ENCODE results near the gene RNASE13.
"Not testable (repeated sequence)": the region's sequence is repeated elsewhere in the genome, so short reads cannot be mapped to it uniquely, and the experiment has no call there.

RNASE13 gene

DNA sequence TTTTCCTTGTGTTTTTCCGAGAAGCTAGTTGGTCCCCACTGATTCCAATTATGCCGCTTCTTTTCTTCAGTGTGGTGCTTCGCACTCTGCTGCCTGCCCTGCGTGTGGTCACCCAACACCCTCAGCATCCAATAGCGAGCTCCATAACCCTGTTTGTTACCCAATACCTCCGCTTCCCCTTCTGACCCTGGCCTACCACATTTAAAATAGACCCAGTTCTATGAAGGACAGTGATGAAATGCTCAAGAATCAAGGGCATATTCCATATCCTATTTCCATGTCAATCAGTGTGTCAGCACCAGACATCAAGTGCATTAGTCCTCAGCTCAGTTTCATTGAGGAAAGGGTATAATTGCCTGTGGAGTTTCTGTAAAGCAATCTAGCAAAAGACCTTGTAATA is 19.3 kb downstream of the RNASE13 start:
- Histone ChIP-seq H3K4me3 (ENCODE audit: low read depth in 1 of 5, low read length in 5 of 5) (no peak overlapping the region), H3K9me3 (ENCODE audit: control insufficient read depth in 5 of 5, low read length in 5 of 5) (no peaks in the 10 kb centered on the region), H3K27ac (ENCODE audit: low read depth, low read length) (no peak overlapping the region), H3K4me1 (ENCODE audit: control insufficient read depth in 5 of 5, insufficient read depth in 5 of 5, low read length in 5 of 5) (peaks cover 3 to 7% (median 4%) of the 10 kb centered on the region in 5 donors), H3K27me3 (ENCODE audit: control insufficient read depth in 5 of 5, insufficient read depth in 4 of 5, low read length in 5 of 5) (no peaks in the 10 kb centered on the region), H3K36me3 (ENCODE audit: control insufficient read depth in 5 of 5, insufficient read depth in 5 of 5, low read length in 5 of 5) (peaks cover 5 to 39% (median 35%) of the 10 kb centered on the region in 5 donors), H3K9ac (ENCODE audit: low read length in 5 of 5) (peak overlapping the region in 1 of 5 donors; percentile 31)

DNA sequence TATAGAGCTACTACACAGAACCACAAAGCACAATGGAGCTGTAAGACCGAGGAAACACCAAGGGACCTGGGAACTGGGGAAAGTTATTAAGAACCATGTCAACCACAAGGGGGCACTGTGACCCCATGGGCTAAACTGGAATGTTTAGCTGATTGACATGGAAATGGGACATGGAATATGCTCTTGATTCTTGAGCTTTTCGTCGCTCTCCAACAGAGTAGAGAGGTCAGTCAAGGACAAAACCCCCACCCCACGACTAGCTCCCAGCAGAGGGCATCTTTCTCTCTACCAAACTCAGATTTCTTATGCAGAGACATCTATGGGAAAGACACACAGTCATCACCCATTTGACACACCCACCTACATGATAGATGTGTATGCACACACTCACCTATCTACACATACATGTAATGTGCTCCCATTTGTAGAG is 19.8 kb downstream of the RNASE13 start:
- no peak overlapping the region for H3K9ac ChIP-seq (ENCODE audit: low read length in 5 of 5)
- H3K27me3 ChIP-seq (ENCODE audit: control insufficient read depth in 5 of 5, insufficient read depth in 4 of 5, low read length in 5 of 5), result no peaks in the 10 kb centered on the region
- no peak overlapping the region for H3K27ac ChIP-seq (ENCODE audit: low read depth, low read length)

GRCh38 chr14:21011136-21011535 is 23.5 kb downstream of the RNASE13 start:
- Histone ChIP-seq H3K9ac (ENCODE audit: low read length in 5 of 5) (no peak overlapping the region), H3K4me1 (ENCODE audit: control insufficient read depth in 5 of 5, insufficient read depth in 5 of 5, low read length in 5 of 5) (peaks cover 3 to 7% (median 4%) of the 10 kb centered on the region in 5 donors), H3K9me3 (ENCODE audit: control insufficient read depth in 5 of 5, low read length in 5 of 5) (no peaks in the 10 kb centered on the region), H3K27ac (ENCODE audit: low read depth, low read length) (no peak overlapping the region), H3K27me3 (ENCODE audit: control insufficient read depth in 5 of 5, insufficient read depth in 4 of 5, low read length in 5 of 5) (no peaks in the 10 kb centered on the region), H3K36me3 (ENCODE audit: control insufficient read depth in 5 of 5, insufficient read depth in 5 of 5, low read length in 5 of 5) (peaks cover 0 to under 1% (median 0%) of the 10 kb centered on the region in 5 donors), H3K4me3 (ENCODE audit: low read depth in 1 of 5, low read length in 5 of 5) (no peak overlapping the region)

More for the DNA sequence above, 19.8 kb downstream of the RNASE13 start:
- Histone ChIP-seq H3K4me1 (ENCODE audit: control insufficient read depth in 5 of 5, insufficient read depth in 5 of 5, low read length in 5 of 5) (peaks cover 3 to 7% (median 4%) of the 10 kb centered on the region in 5 donors), H3K36me3 (ENCODE audit: control insufficient read depth in 5 of 5, insufficient read depth in 5 of 5, low read length in 5 of 5) (peaks cover 5 to 36% (median 32%) of the 10 kb centered on the region in 5 donors), H3K4me3 (ENCODE audit: low read depth in 1 of 5, low read length in 5 of 5) (no peak overlapping the region), H3K9me3 (ENCODE audit: control insufficient read depth in 5 of 5, low read length in 5 of 5) (no peaks in the 10 kb centered on the region)

- not testable (repeated sequence) for H3K27ac ChIP-seq (ENCODE audit: low read depth, low read length); H3K4me1 ChIP-seq (ENCODE audit: control insufficient read depth in 5 of 5, insufficient read depth in 5 of 5, low read length in 5 of 5); H3K36me3 ChIP-seq (ENCODE audit: control insufficient read depth in 5 of 5, insufficient read depth in 5 of 5, low read length in 5 of 5)
Measured at GRCh38 chr14:21009721-21010120, 24.9 kb downstream of the RNASE13 start.

GRCh38 chr14:21003788-21004346 is 30.7 kb downstream of the RNASE13 start:
- H3K9ac ChIP-seq (ENCODE audit: low read length in 5 of 5), result no peak overlapping the region
- H3K4me1 ChIP-seq (ENCODE audit: control insufficient read depth in 5 of 5, insufficient read depth in 5 of 5, low read length in 5 of 5), result peaks cover 2 to 5% (median 4%) of the 10 kb centered on the region in 5 donors
- no peaks in the 10 kb centered on the region for H3K27me3 ChIP-seq (ENCODE audit: control insufficient read depth in 5 of 5, insufficient read depth in 4 of 5, low read length in 5 of 5)
- no peaks in the 10 kb centered on the region for H3K9me3 ChIP-seq (ENCODE audit: control insufficient read depth in 5 of 5, low read length in 5 of 5)
- no peak overlapping the region for H3K4me3 ChIP-seq (ENCODE audit: low read depth in 1 of 5, low read length in 5 of 5)
- H3K36me3 ChIP-seq (ENCODE audit: control insufficient read depth in 5 of 5, insufficient read depth in 5 of 5, low read length in 5 of 5), result no peaks in the 10 kb centered on the region
- H3K27ac ChIP-seq (ENCODE audit: low read depth, low read length), result no peak overlapping the region

More at GRCh38 chr14:21009721-21010120, 24.9 kb downstream of the RNASE13 start:
- not testable (repeated sequence) for H3K4me3 ChIP-seq (ENCODE audit: low read depth in 1 of 5, low read length in 5 of 5); H3K9ac ChIP-seq (ENCODE audit: low read length in 5 of 5); H3K27me3 ChIP-seq (ENCODE audit: control insufficient read depth in 5 of 5, insufficient read depth in 4 of 5, low read length in 5 of 5); H3K9me3 ChIP-seq (ENCODE audit: control insufficient read depth in 5 of 5, low read length in 5 of 5)

DNA sequence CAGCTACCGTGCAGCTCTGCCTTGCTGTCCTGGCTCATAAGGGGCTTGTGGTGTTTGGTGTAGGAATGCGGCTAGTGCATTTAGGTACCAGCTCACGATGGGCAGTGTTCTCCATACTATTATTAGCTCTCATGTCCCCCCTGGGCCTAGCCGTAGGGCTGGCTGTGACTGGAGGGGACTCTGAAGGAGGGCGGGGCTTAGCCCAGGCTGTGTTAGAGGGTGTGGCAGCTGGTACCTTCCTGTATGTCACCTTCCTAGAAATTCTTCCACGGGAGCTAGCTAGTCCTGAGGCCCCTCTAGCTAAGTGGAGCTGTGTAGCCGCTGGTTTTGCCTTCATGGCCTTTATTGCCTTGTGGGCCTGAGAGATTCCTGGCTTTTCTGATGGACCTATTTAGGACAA is 33.4 kb downstream of the RNASE13 start:
- H3K4me1 ChIP-seq (ENCODE audit: control insufficient read depth in 5 of 5, insufficient read depth in 5 of 5, low read length in 5 of 5), result peaks cover 2 to 9% (median 4%) of the 10 kb centered on the region in 5 donors
- no peak overlapping the region for H3K9ac ChIP-seq (ENCODE audit: low read length in 5 of 5)
- H3K9me3 ChIP-seq (ENCODE audit: control insufficient read depth in 5 of 5, low read length in 5 of 5), result no peaks in the 10 kb centered on the region
- H3K36me3 ChIP-seq (ENCODE audit: control insufficient read depth in 5 of 5, insufficient read depth in 5 of 5, low read length in 5 of 5), result peaks cover 7 to 14% (median 13%) of the 10 kb centered on the region in 5 donors
- H3K4me3 ChIP-seq (ENCODE audit: low read depth in 1 of 5, low read length in 5 of 5), result no peak overlapping the region
- no peak overlapping the region for H3K27ac ChIP-seq (ENCODE audit: low read depth, low read length)
- H3K27me3 ChIP-seq (ENCODE audit: control insufficient read depth in 5 of 5, insufficient read depth in 4 of 5, low read length in 5 of 5), result no peaks in the 10 kb centered on the region

- Histone ChIP-seq H3K4me1 (ENCODE audit: control insufficient read depth in 5 of 5, insufficient read depth in 5 of 5, low read length in 5 of 5) (peaks cover 2 to 9% (median 4%) of the 10 kb centered on the region in 5 donors), H3K4me3 (ENCODE audit: low read depth in 1 of 5, low read length in 5 of 5) (no peak overlapping the region), H3K36me3 (ENCODE audit: control insufficient read depth in 5 of 5, insufficient read depth in 5 of 5, low read length in 5 of 5) (peaks cover 18 to 31% (median 29%) of the 10 kb centered on the region in 5 donors), H3K9ac (ENCODE audit: low read length in 5 of 5) (no peak overlapping the region), H3K27ac (ENCODE audit: low read depth, low read length) (no peak overlapping the region), H3K27me3 (ENCODE audit: control insufficient read depth in 5 of 5, insufficient read depth in 4 of 5, low read length in 5 of 5) (no peaks in the 10 kb centered on the region), H3K9me3 (ENCODE audit: control insufficient read depth in 5 of 5, low read length in 5 of 5) (no peaks in the 10 kb centered on the region)
Measured at GRCh38 chr14:20999591-20999990, 35.0 kb downstream of the RNASE13 start.

GRCh38 chr14:20998674-20999366 is 35.8 kb downstream of the RNASE13 start, which contains the start of gene SLC39A2:
Gene SLC39A2, plus strand, starts transcription at chr14:20999293. Its CDS starts 154 bp downstream, at chr14:20999447.
- no peaks in the 10 kb centered on the region for H3K9me3 ChIP-seq (ENCODE audit: control insufficient read depth in 5 of 5, low read length in 5 of 5)
- peaks cover 25 to 38% (median 37%) of the 10 kb centered on the region in 5 donors for H3K36me3 ChIP-seq (ENCODE audit: control insufficient read depth in 5 of 5, insufficient read depth in 5 of 5, low read length in 5 of 5)
- no peaks in the 10 kb centered on the region for H3K27me3 ChIP-seq (ENCODE audit: control insufficient read depth in 5 of 5, insufficient read depth in 4 of 5, low read length in 5 of 5)
- peaks cover 2 to 9% (median 4%) of the 10 kb centered on the region in 5 donors for H3K4me1 ChIP-seq (ENCODE audit: control insufficient read depth in 5 of 5, insufficient read depth in 5 of 5, low read length in 5 of 5)
- H3K9ac ChIP-seq (ENCODE audit: low read length in 5 of 5), result no peak within 1 kb of the TSS
- H3K4me3 ChIP-seq (ENCODE audit: low read depth in 1 of 5, low read length in 5 of 5), result no peak within 1 kb of the TSS
- H3K27ac ChIP-seq (ENCODE audit: low read depth, low read length), result peak within 1 kb of the TSS; percentile 23

- no peaks in the 10 kb centered on the region for H3K27me3 ChIP-seq (ENCODE audit: control insufficient read depth in 5 of 5, insufficient read depth in 4 of 5, low read length in 5 of 5)
- no peaks in the 10 kb centered on the region for H3K9me3 ChIP-seq (ENCODE audit: control insufficient read depth in 5 of 5, low read length in 5 of 5)
- H3K36me3 ChIP-seq (ENCODE audit: control insufficient read depth in 5 of 5, insufficient read depth in 5 of 5, low read length in 5 of 5), result peaks cover 25 to 44% (median 41%) of the 10 kb centered on the region in 5 donors
- no peak overlapping the region for H3K27ac ChIP-seq (ENCODE audit: low read depth, low read length)
- no peak overlapping the region for H3K9ac ChIP-seq (ENCODE audit: low read length in 5 of 5)
- H3K4me1 ChIP-seq (ENCODE audit: control insufficient read depth in 5 of 5, insufficient read depth in 5 of 5, low read length in 5 of 5), result peaks cover 2 to 9% (median 4%) of the 10 kb centered on the region in 5 donors
- no peak overlapping the region for H3K4me3 ChIP-seq (ENCODE audit: low read depth in 1 of 5, low read length in 5 of 5)
Measured at GRCh38 chr14:20998139-20998538, 36.5 kb downstream of the RNASE13 start.

DNA sequence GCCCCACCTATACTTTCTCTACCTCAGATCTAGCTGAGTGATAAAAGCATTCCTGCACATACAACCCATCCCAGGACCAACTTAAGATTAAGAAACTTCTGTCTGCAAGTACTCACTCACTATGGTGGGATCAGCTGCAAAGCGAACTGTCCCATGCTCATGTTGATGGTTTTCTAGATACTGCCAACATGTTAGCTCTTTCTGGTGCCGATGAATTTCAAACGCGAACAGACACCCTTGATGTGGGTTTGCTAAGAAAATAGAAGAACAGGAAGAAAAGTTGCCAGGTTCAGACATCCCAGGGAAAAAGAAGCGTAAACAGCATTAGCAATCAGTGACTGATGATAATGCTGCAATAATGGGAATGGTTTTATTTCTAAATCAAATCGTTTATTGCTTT is 37.0 kb downstream of the RNASE13 start:
- Histone ChIP-seq H3K27me3 (ENCODE audit: control insufficient read depth in 5 of 5, insufficient read depth in 4 of 5, low read length in 5 of 5) (no peaks in the 10 kb centered on the region), H3K36me3 (ENCODE audit: control insufficient read depth in 5 of 5, insufficient read depth in 5 of 5, low read length in 5 of 5) (peaks cover 30 to 50% (median 46%) of the 10 kb centered on the region in 5 donors), H3K4me1 (ENCODE audit: control insufficient read depth in 5 of 5, insufficient read depth in 5 of 5, low read length in 5 of 5) (peaks cover 2 to 9% (median 4%) of the 10 kb centered on the region in 5 donors), H3K27ac (ENCODE audit: low read depth, low read length) (no peak overlapping the region), H3K9ac (ENCODE audit: low read length in 5 of 5) (no peak overlapping the region), H3K9me3 (ENCODE audit: control insufficient read depth in 5 of 5, low read length in 5 of 5) (no peaks in the 10 kb centered on the region), H3K4me3 (ENCODE audit: low read depth in 1 of 5, low read length in 5 of 5) (no peak overlapping the region)
